CD8-positive, alpha-beta memory T cell (primary cell): ENCODE results near the gene MAMSTR. TPM values are rescaled to one million over a fixed set of nuclear protein-coding genes. Genes with fewer than 3 reads are reported as not detected.
"Not testable (repeated sequence)": the region's sequence is repeated elsewhere in the genome, so short reads cannot be mapped to it uniquely, and the experiment has no call there.

Experiments used
- CTCF ChIA-PET: fragments of 350-600 bp; sonication (Branson Sonifier 250); formaldehyde crosslinking; loops from one replicate; lab custom pipeline; 2021; ENCODE audit warnings: antibody characterized with exemption; lab: Charles Lee
- POLR2A ChIA-PET: fragments of 350-600 bp; sonication (Branson Sonifier 250); formaldehyde crosslinking; loops from one replicate; lab custom pipeline; 2021; ENCODE audit warnings: antibody characterized with exemption; lab: Charles Lee
- DNase-seq, 5 donors: peaks; one replicate each; pipeline versions ENCODE4 v3.0.0 to v3.0.0-alpha.2; 2020 to 2022; ENCODE audit warnings: mixed read lengths in 1 of 5
- H3K27ac ChIP-seq: one replicate; pipeline ENCODE4 v1.7.0; 2013; ENCODE audit warnings: low read depth, mild to moderate bottlenecking, low read length, moderate library complexity
- H3K27me3 ChIP-seq: 2 replicates; pipeline ENCODE4 v1.7.0; 2013; ENCODE audit warnings: low read length, mild to moderate bottlenecking; ENCODE audit not compliant: insufficient read depth, poor library complexity, severe bottlenecking
- H3K36me3 ChIP-seq: 2 replicates; pipeline ENCODE4 v1.7.0; 2013; ENCODE audit warnings: mild to moderate bottlenecking, low read length, moderate library complexity; ENCODE audit not compliant: insufficient read depth
- H3K4me1 ChIP-seq: 2 replicates; pipeline ENCODE4 v1.7.0; 2013; ENCODE audit warnings: mild to moderate bottlenecking, low read length, moderate library complexity; ENCODE audit not compliant: insufficient read depth
- H3K4me3 ChIP-seq: 2 replicates; pipeline ENCODE4 v1.7.0; 2013; ENCODE audit warnings: mild to moderate bottlenecking, low read length
- H3K9me3 ChIP-seq: 2 replicates; pipeline ENCODE4 v1.7.0; 2013; ENCODE audit warnings: mild to moderate bottlenecking, low read length
- H3K27ac Mint-ChIP-seq, 8 donors: one replicate each; pipeline ENCODE4 v1.8.0; 2020 to 2021; ENCODE audit warnings: mixed read lengths in 8 of 8, mild to moderate bottlenecking in 6 of 8, inconsistent platforms in 3 of 8, moderate library complexity in 3 of 8
- H3K27me3 Mint-ChIP-seq, 2 donors: one replicate each; pipeline ENCODE4 v1.8.0; 2020 to 2021; ENCODE audit warnings: mixed read lengths in 2 of 2, mild to moderate bottlenecking in 1 of 2, moderate library complexity in 1 of 2
- H3K36me3 Mint-ChIP-seq, 3 donors: one replicate each; pipeline ENCODE4 v1.8.0; 2020 to 2021; ENCODE audit warnings: mixed read lengths in 3 of 3, inconsistent platforms in 1 of 3, mild to moderate bottlenecking in 1 of 3
- H3K4me1 Mint-ChIP-seq, 3 donors: one replicate each; pipeline ENCODE4 v1.8.0; 2020 to 2021; ENCODE audit warnings: mixed read lengths in 3 of 3, inconsistent platforms in 1 of 3, mild to moderate bottlenecking in 1 of 3
- H3K4me3 Mint-ChIP-seq, 7 donors: one replicate each; pipeline ENCODE4 v1.8.0; 2020 to 2021; ENCODE audit warnings: mixed read lengths in 7 of 7, mild to moderate bottlenecking in 6 of 7, moderate library complexity in 4 of 7, inconsistent platforms in 2 of 7
- H3K9me3 Mint-ChIP-seq, 5 donors: one replicate each; pipeline ENCODE4 v1.8.0; 2020 to 2022; ENCODE audit warnings: mixed read lengths in 5 of 5, mild to moderate bottlenecking in 3 of 5, moderate library complexity in 2 of 5, inconsistent platforms in 1 of 5
- polyA plus RNA-seq: library from polyadenylated mRNA; unstranded; fragments of 300-500 nt; fragmentation: Illumina TruSeq; gene quantifications from one replicate; pipeline ENCODE4 v1.2.3, GENCODE V29; 2021
- total RNA-seq, 2 experiments: library from RNA; stranded (reverse); gene quantifications; one replicate each; pipeline ENCODE4 v1.2.3, GENCODE V29; 2021

The MAMSTR gene
- total and polyA plus RNA-seq, 3 experiments from 2014 or later, result 0.40 to 0.69 (median 0.68) TPM

- ChIA-PET CTCF (no interaction called here), POLR2A (no interaction called here)
- no peak overlapping the region for H3K4me3 Mint-ChIP-seq
- Histone ChIP-seq H3K27me3 (no peaks in the 10 kb centered on the region), H3K27ac (no peak overlapping the region), H3K4me1 (no peaks in the 10 kb centered on the region), H3K36me3 (no peaks in the 10 kb centered on the region), H3K9me3 (no peaks in the 10 kb centered on the region), H3K4me3 (no peak overlapping the region)
- no peaks in the 10 kb centered on the region for H3K27me3 Mint-ChIP-seq
- DNase-seq, result no peak
- H3K27ac Mint-ChIP-seq, result no peak overlapping the region
- no peaks in the 10 kb centered on the region for H3K9me3 Mint-ChIP-seq
- H3K36me3 Mint-ChIP-seq, result no peaks in the 10 kb centered on the region
- no peaks in the 10 kb centered on the region for H3K4me1 Mint-ChIP-seq
These were observed 33.9 kb downstream of the MAMSTR start for GRCh38 chr19:48685583-48685982.

- peak in 1 of 5 donors; percentile 37 for DNase-seq
- Mint-ChIP-seq H3K9me3 (no peaks in the 10 kb centered on the region), H3K27ac (peak overlapping the region in 1 of 8 donors; percentile 84), H3K4me3 (no peak overlapping the region), H3K27me3 (no peaks in the 10 kb centered on the region), H3K36me3 (no peaks in the 10 kb centered on the region), H3K4me1 (no peaks in the 10 kb centered on the region)
- ChIA-PET CTCF (interaction anchor here (1.3 kb wide), 1 partner anchor 9 kb away, joined by 3 read pairs; no protein-coding TSS in a partner anchor), POLR2A (no interaction called here)
- no peak overlapping the region for H3K4me3 ChIP-seq
- H3K9me3 ChIP-seq, result no peaks in the 10 kb centered on the region
- no peaks in the 10 kb centered on the region for H3K27me3 ChIP-seq
- no peaks in the 10 kb centered on the region for H3K36me3 ChIP-seq
- H3K27ac ChIP-seq, result no peak overlapping the region
- no peaks in the 10 kb centered on the region for H3K4me1 ChIP-seq
These were observed 36.2 kb downstream of the MAMSTR start for GRCh38 chr19:48683349-48683748.

GRCh38 chr19:48681127-48681470 is 38.4 kb downstream of the MAMSTR start:
- Mint-ChIP-seq H3K36me3 (no peaks in the 10 kb centered on the region), H3K4me1 (no peaks in the 10 kb centered on the region), H3K27ac (no peak overlapping the region), H3K9me3 (no peaks in the 10 kb centered on the region), H3K27me3 (no peaks in the 10 kb centered on the region), H3K4me3 (no peak overlapping the region)
- H3K9me3 ChIP-seq, result no peaks in the 10 kb centered on the region
- no peak for DNase-seq
- CTCF ChIA-PET, result no interaction called here
- H3K36me3 ChIP-seq, result no peaks in the 10 kb centered on the region
- no peaks in the 10 kb centered on the region for H3K4me1 ChIP-seq
- POLR2A ChIA-PET, result no interaction called here
- no peak overlapping the region for H3K27ac ChIP-seq
- no peaks in the 10 kb centered on the region for H3K27me3 ChIP-seq
- no peak overlapping the region for H3K4me3 ChIP-seq

GRCh38 chr19:48680436-48681126 is 38.9 kb downstream of the MAMSTR start:
- H3K27me3 Mint-ChIP-seq, result no peaks in the 10 kb centered on the region
- no peaks in the 10 kb centered on the region for H3K36me3 Mint-ChIP-seq
- H3K27ac ChIP-seq, result no peak overlapping the region
- H3K9me3 ChIP-seq, result no peaks in the 10 kb centered on the region
- no peak overlapping the region for H3K27ac Mint-ChIP-seq
- no peaks in the 10 kb centered on the region for H3K36me3 ChIP-seq
- no peaks in the 10 kb centered on the region for H3K9me3 Mint-ChIP-seq
- no peaks in the 10 kb centered on the region for H3K27me3 ChIP-seq
- ChIA-PET CTCF (no interaction called here), POLR2A (no interaction called here)
- H3K4me3 ChIP-seq, result no peak overlapping the region
- peaks cover 2% of the 10 kb centered on the region for H3K4me1 ChIP-seq
- no peak overlapping the region for H3K4me3 Mint-ChIP-seq
- DNase-seq, result no peak
- peaks cover 0 to under 1% (median under 1%) of the 10 kb centered on the region in 3 donors for H3K4me1 Mint-ChIP-seq

GRCh38 chr19:48680006-48680405 is 39.5 kb downstream of the MAMSTR start:
- H3K27ac ChIP-seq, H3K36me3 ChIP-seq, H3K4me1 Mint-ChIP-seq, H3K4me1 ChIP-seq, DNase-seq, H3K9me3 ChIP-seq, H3K27ac Mint-ChIP-seq, H3K27me3 Mint-ChIP-seq, H3K27me3 ChIP-seq, H3K36me3 Mint-ChIP-seq, H3K4me3 Mint-ChIP-seq, CTCF ChIA-PET, H3K4me3 ChIP-seq, H3K9me3 Mint-ChIP-seq, POLR2A ChIA-PET: not testable (repeated sequence)

- H3K9me3 Mint-ChIP-seq, result no peaks in the 10 kb centered on the region
- peaks cover 5 to 8% (median 7%) of the 10 kb centered on the region in 3 donors for H3K4me1 Mint-ChIP-seq
- ChIA-PET CTCF (interaction anchor here (4.7 kb wide), 1 partner anchor 33 kb away, joined by 34 read pairs; the partner anchor contains the start of gene CA11), POLR2A (no interaction called here)
- H3K4me3 Mint-ChIP-seq, result no peak overlapping the region
- H3K27me3 ChIP-seq, result no peaks in the 10 kb centered on the region
- no peak overlapping the region for H3K4me3 ChIP-seq
- H3K9me3 ChIP-seq, result no peaks in the 10 kb centered on the region
- no peaks in the 10 kb centered on the region for H3K36me3 Mint-ChIP-seq
- H3K27ac ChIP-seq, result no peak overlapping the region
- H3K4me1 ChIP-seq, result peaks cover 9% of the 10 kb centered on the region
- no peaks in the 10 kb centered on the region for H3K36me3 ChIP-seq
- peaks cover 0 to 1% of the 10 kb centered on the region in 2 donors for H3K27me3 Mint-ChIP-seq
- no peak for DNase-seq
- no peak overlapping the region for H3K27ac Mint-ChIP-seq
These were observed 41.3 kb downstream of the MAMSTR start for GRCh38 chr19:48678201-48678600.

- H3K4me3 Mint-ChIP-seq, result no peak overlapping the region
- no peak overlapping the region for H3K27ac ChIP-seq
- no peak for DNase-seq
- ChIA-PET POLR2A (no interaction called here), CTCF (interaction anchor here (1.6 to 4.7 kb wide), 3 partner anchors 10 to 35 kb away, joined by 6 to 34 read pairs (median 6); partner anchors contain the start of gene CA11)
- peaks cover 0 to 1% of the 10 kb centered on the region in 2 donors for H3K27me3 Mint-ChIP-seq
- no peaks in the 10 kb centered on the region for H3K36me3 Mint-ChIP-seq
- H3K27me3 ChIP-seq, result no peaks in the 10 kb centered on the region
- no peak overlapping the region for H3K27ac Mint-ChIP-seq
- peaks cover 9% of the 10 kb centered on the region for H3K4me1 ChIP-seq
- H3K4me3 ChIP-seq, result no peak overlapping the region
- no peaks in the 10 kb centered on the region for H3K9me3 Mint-ChIP-seq
- no peaks in the 10 kb centered on the region for H3K36me3 ChIP-seq
- peaks cover 5 to 8% (median 7%) of the 10 kb centered on the region in 3 donors for H3K4me1 Mint-ChIP-seq
- H3K9me3 ChIP-seq, result no peaks in the 10 kb centered on the region
These were observed 42.6 kb downstream of the MAMSTR start for GRCh38 chr19:48676887-48677286.

GRCh38 chr19:48676487-48676886 is 43.0 kb downstream of the MAMSTR start:
- H3K36me3 ChIP-seq, result no peaks in the 10 kb centered on the region
- no peaks in the 10 kb centered on the region for H3K27me3 ChIP-seq
- ChIA-PET POLR2A (no interaction called here), CTCF (interaction anchor here (0.9 to 4.7 kb wide), 6 partner anchors 10 to 68 kb away, joined by 3 to 34 read pairs (median 4); partner anchors contain the start of gene CA11)
- H3K4me1 ChIP-seq, result peaks cover 9% of the 10 kb centered on the region
- H3K9me3 ChIP-seq, result no peaks in the 10 kb centered on the region
- no peak overlapping the region for H3K4me3 ChIP-seq
- no peaks in the 10 kb centered on the region for H3K36me3 Mint-ChIP-seq
- H3K27ac Mint-ChIP-seq, result peak overlapping the region in 1 of 8 donors; percentile 79
- peaks cover 5 to 8% (median 7%) of the 10 kb centered on the region in 3 donors for H3K4me1 Mint-ChIP-seq
- H3K4me3 Mint-ChIP-seq, result no peak overlapping the region
- H3K9me3 Mint-ChIP-seq, result no peaks in the 10 kb centered on the region
- no peak overlapping the region for H3K27ac ChIP-seq
- H3K27me3 Mint-ChIP-seq, result peaks cover 0 to 1% of the 10 kb centered on the region in 2 donors
- no peak for DNase-seq
